HL-60 (cell line): Measurements from ENCODE around the gene POLE.

Source experiments
- DNase-seq, 2 experiments: peaks; one replicate each; pipeline ENCODE4 v3.0.0-alpha.2; 2010 to 2020; ENCODE audit warnings: low read depth in 1 of 2, low spot score in 1 of 2
- H3K27ac ChIP-seq: fragments of 250-450 bp; sonication (Bioruptor Pico); replicated peaks from 2 replicates; pipeline ENCODE4 v1.5.1; 2020; ENCODE audit warnings: mild to moderate bottlenecking, moderate library complexity
- H3K27me3 ChIP-seq: fragments of 250-450 bp; sonication (Bioruptor Pico); 2 replicates; pipeline ENCODE4 v1.5.1; 2021; ENCODE audit warnings: mild to moderate bottlenecking, moderate library complexity; ENCODE audit not compliant: insufficient read depth, poor library complexity, severe bottlenecking
- H3K4me3 ChIP-seq: replicated peaks from 2 replicates; pipeline ENCODE4 v1.5.1; 2011; ENCODE audit warnings: mild to moderate bottlenecking, control low read depth, low read length; ENCODE audit not compliant: insufficient read depth
- CTCF ChIP-seq: IDR thresholded peaks from one replicate; pipeline ENCODE4 v1.5.1; 2011; ENCODE audit warnings: low read length, control low read depth, inconsistent platforms; ENCODE audit not compliant: insufficient read depth
- GABPA ChIP-seq: IDR thresholded peaks from 2 replicates; pipeline ENCODE4 v1.6.1; 2012; ENCODE audit warnings: low read depth
- POLR2AphosphoS5 ChIP-seq: IDR thresholded peaks from 2 replicates; pipeline ENCODE4 v1.6.1; 2012; ENCODE audit warnings: low read depth
- SPI1 ChIP-seq: IDR thresholded peaks from 2 replicates; pipeline ENCODE4 v1.6.1; 2012; ENCODE audit warnings: low read depth, mild to moderate bottlenecking, borderline replicate concordance
- TF ChIP-seq, protein P1 (sequence below): IDR thresholded peaks from 2 replicates; pipeline ENCODE4 v1.6.1; 2012; ENCODE audit warnings: low read depth; ENCODE audit not compliant: insufficient replicate concordance

POLE gene

DNA sequence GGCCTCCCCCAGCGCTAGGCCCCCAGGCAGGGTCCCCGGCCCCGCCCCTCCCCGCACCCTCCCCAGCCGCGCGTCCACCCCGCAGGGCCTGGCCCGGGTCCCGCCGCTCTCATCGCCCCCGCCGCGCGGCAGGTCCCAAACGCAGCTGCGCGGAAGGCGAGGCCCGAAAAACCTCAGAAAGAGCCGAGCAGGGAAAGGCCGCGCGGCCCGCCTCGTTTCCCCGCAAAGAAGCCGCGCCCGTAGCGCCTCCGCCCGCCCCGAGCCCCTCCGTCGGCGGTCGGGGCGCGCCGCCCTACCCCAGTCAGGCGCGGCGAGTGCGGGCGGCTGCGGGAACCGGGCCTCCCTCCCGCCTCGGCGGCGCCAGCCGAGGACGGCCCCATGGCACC is 324 bp downstream of the POLE start:
- peak in 1 of 2 experiments; percentile 21 for DNase-seq
- TF ChIP-seq, protein P1, sequence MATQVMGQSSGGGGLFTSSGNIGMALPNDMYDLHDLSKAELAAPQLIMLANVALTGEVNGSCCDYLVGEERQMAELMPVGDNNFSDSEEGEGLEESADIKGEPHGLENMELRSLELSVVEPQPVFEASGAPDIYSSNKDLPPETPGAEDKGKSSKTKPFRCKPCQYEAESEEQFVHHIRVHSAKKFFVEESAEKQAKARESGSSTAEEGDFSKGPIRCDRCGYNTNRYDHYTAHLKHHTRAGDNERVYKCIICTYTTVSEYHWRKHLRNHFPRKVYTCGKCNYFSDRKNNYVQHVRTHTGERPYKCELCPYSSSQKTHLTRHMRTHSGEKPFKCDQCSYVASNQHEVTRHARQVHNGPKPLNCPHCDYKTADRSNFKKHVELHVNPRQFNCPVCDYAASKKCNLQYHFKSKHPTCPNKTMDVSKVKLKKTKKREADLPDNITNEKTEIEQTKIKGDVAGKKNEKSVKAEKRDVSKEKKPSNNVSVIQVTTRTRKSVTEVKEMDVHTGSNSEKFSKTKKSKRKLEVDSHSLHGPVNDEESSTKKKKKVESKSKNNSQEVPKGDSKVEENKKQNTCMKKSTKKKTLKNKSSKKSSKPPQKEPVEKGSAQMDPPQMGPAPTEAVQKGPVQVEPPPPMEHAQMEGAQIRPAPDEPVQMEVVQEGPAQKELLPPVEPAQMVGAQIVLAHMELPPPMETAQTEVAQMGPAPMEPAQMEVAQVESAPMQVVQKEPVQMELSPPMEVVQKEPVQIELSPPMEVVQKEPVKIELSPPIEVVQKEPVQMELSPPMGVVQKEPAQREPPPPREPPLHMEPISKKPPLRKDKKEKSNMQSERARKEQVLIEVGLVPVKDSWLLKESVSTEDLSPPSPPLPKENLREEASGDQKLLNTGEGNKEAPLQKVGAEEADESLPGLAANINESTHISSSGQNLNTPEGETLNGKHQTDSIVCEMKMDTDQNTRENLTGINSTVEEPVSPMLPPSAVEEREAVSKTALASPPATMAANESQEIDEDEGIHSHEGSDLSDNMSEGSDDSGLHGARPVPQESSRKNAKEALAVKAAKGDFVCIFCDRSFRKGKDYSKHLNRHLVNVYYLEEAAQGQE = no peak
- TF ChIP-seq POLR2AphosphoS5 (no peak), CTCF (no peak), GABPA (no peak), SPI1 (no peak)
- Histone ChIP-seq H3K27me3 (no peaks in the 10 kb centered on the region), H3K27ac (peak overlapping the region; percentile 82), H3K4me3 (peak overlapping the region; percentile 71)

GRCh38 chr12:132685400-132685799 is 1.7 kb downstream of the POLE start:
- TF ChIP-seq POLR2AphosphoS5 (no peak), GABPA (no peak), CTCF (no peak), SPI1 (no peak)
- TF ChIP-seq, protein P1 = no peak
- DNase-seq = no peak
- Histone ChIP-seq H3K27ac (no peak overlapping the region), H3K27me3 (no peaks in the 10 kb centered on the region), H3K4me3 (no peak overlapping the region)

DNA sequence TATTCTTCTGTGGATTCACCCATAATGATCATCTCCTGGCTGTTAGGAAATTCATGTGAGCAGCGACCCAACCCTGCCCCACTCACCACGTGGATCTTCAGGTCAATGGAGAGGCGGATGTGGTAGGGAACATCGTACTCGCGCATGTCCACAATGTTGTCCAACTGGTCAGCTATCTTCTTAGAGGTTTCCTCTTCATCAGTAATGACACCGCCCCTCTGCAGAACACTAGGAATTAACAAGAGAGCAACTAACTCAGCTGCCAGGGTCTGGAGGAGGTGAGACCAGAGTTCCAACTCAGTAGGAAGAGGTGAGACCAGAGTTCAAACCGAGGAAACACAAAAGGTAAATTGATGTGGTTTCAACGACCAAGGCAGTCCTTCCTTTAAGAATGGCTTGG is 9.7 kb downstream of the POLE start:
- no peak overlapping the region for H3K27ac ChIP-seq
- no peak for DNase-seq
- no peak for TF ChIP-seq POLR2AphosphoS5
- TF ChIP-seq, protein P1 = no peak
- no peak for TF ChIP-seq GABPA
- TF ChIP-seq SPI1 = no peak
- no peak for TF ChIP-seq CTCF
- no peak overlapping the region for H3K4me3 ChIP-seq
- H3K27me3 ChIP-seq = no peaks in the 10 kb centered on the region
